ENCODE results near the gene PCDHB6. TPM values are rescaled to one million over a fixed set of nuclear protein-coding genes. Genes with fewer than 3 reads are reported as not detected.

PCDHB6 gene
- total RNA-seq (2022; extraction: Qiagen RNA extraction; ENCODE audit: low read depth), result 0.85 to 1.2 TPM (median 0.92 TPM) in 5 replicates

GRCh38 chr5:141149812-141150211 is at the start of gene PCDHB6:
Gene PCDHB6 (plus strand): TSS chr5:141150057. CDS start chr5:141150258, 201 bp downstream.

GRCh38 chr5:141100243-141100805 is 49.5 kb upstream of the PCDHB6 start, which contains the start of gene PCDHB3:
Gene PCDHB3 (plus strand): TSS chr5:141100473. CDS start chr5:141100650, 177 bp downstream.

GRCh38 chr5:141121563-141121962 is 28.3 kb upstream of the PCDHB6 start, which contains the start of gene PCDHB4:
Gene PCDHB4 (plus strand): TSS chr5:141121818. CDS start chr5:141121999, 181 bp downstream.

DNA sequence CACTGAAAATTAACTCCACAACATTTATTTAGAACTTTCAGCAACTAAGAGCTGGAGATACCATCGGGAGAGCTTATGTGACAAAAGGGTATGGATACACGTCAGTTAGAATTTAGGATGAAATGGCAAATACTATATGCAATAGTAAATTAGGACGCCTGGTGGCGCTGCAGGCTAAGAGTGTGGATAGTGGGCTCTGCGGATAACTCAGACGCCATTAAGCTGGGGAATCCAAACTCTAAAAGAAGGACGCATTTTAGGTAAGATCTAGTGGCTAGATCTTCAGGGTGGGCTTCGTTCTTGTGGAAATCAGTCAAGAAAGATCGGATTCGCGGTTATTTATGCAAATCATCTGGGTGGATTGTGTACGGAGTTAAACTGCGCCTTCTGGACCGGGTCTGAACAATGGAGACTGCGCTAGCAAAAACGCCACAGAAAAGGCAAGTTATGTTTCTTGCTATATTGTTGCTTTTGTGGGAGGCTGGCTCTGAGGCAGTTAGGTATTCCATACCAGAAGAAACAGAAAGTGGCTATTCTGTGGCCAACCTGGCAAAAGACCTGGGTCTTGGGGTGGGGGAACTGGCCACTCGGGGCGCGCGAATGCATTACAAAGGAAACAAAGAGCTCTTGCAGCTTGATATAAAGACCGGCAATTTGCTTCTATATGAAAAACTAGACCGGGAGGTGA is 14.7 kb upstream of the PCDHB6 start, which contains the start of gene PCDHB5:
PCDHB5 (plus strand) TSS at position 177 of the 688 bp plus-strand sequence; CDS start at position 406, 229 bp downstream.

DNA sequence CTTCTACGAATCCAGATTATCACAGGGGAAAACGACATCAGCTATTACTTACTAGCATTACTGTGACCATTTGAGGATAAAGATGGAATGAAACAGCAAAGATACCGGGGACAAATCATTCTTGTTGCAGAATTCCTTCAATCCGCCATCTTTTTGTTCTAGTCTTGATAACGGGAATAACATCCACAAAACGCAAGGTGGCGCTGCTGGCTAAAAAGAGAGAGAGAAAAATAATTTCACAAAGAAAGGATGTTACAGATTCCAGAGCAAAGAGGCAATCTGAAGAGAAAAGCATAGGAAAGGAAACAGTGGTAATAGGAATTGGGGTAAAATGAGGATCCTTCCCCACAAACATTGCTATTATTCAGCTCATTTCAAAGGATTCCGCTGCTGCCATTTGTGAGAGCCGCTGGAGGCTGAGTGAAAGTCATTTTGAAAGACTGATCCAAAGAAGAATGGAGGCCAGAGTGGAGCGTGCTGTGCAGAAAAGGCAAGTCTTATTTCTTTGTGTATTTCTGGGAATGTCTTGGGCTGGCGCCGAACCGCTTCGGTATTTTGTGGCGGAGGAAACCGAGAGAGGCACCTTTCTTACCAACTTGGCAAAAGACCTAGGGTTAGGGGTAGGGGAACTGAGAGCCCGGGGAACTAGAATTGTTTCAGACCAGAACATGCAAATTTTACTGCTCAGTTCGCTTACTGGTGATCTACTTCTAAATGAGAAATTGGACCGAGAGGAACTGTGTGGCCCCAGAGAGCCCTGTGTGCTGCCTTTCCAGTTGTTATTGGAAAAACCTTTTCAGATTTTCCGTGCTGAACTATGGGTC is 22.7 kb downstream of the PCDHB6 start, which contains the start of gene PCDHB7:
PCDHB7 (plus strand) TSS at position 264 of the 824 bp plus-strand sequence; CDS start at position 456, 192 bp downstream.

GRCh38 chr5:141177577-141178191 is 27.8 kb downstream of the PCDHB6 start, which contains the start of gene PCDHB8:
Gene PCDHB8 (plus strand): TSS chr5:141177790. CDS start chr5:141178035, 245 bp downstream.

GRCh38 chr5:141182248-141182647 is 32.4 kb downstream of the PCDHB6 start, which contains the start of gene PCDHB16:
Gene PCDHB16 (plus strand): TSS chr5:141182387. CDS start chr5:141182560, 173 bp downstream.

GRCh38 chr5:141186897-141187512 is 37.1 kb downstream of the PCDHB6 start, which contains the start of gene PCDHB9:
Gene PCDHB9 (plus strand): TSS chr5:141187161. CDS start chr5:141187319, 158 bp downstream.

GRCh38 chr5:141192110-141192725 is 42.4 kb downstream of the PCDHB6 start, which contains the start of gene PCDHB10:
Gene PCDHB10 (plus strand): TSS chr5:141192353. CDS start chr5:141192553, 200 bp downstream.

GRCh38 chr5:141199359-141200235 is 49.7 kb downstream of the PCDHB6 start, which contains the start of gene PCDHB11:
Gene PCDHB11 (plus strand): TSS chr5:141199627. CDS start chr5:141199775, 148 bp downstream.

Other genes with a start within 250 kb of the PCDHB6 start
- 1.1 to 1.9 TPM (median 1.3 TPM) in 5 replicates for gene PCDHAC1, start 223.8 kb upstream of the PCDHB6 start, total RNA-seq (2022; extraction: Qiagen RNA extraction; ENCODE audit: low read depth)
- gene PCDHAC2, start 183.6 kb upstream of the PCDHB6 start, total RNA-seq (2022; extraction: Qiagen RNA extraction; ENCODE audit: low read depth), result 2.4 to 6.1 TPM (median 2.8 TPM) in 5 replicates
- gene PCDHB1, start 98.7 kb upstream of the PCDHB6 start, total RNA-seq (2022; extraction: Qiagen RNA extraction; ENCODE audit: low read depth), result not detected in 5 replicates
- 2.3 to 4.1 TPM (median 3.6 TPM) in 5 replicates for gene PCDHB2, start 55.4 kb upstream of the PCDHB6 start, total RNA-seq (2022; extraction: Qiagen RNA extraction; ENCODE audit: low read depth)
- gene PCDHB3, start 49.6 kb upstream of the PCDHB6 start, total RNA-seq (2022; extraction: Qiagen RNA extraction; ENCODE audit: low read depth), result 0.03 to 0.06 TPM in 2 of 5 replicates, not detected in the others
- 0.03 to 0.08 TPM (median 0.05 TPM) in 5 replicates for gene PCDHB4, start 28.2 kb upstream of the PCDHB6 start, total RNA-seq (2022; extraction: Qiagen RNA extraction; ENCODE audit: low read depth)
- gene PCDHB5, start 14.9 kb upstream of the PCDHB6 start, total RNA-seq (2022; extraction: Qiagen RNA extraction; ENCODE audit: low read depth), result 1.5 to 1.8 TPM (median 1.6 TPM) in 5 replicates
- not detected in 5 replicates for gene PCDHB7, start 22.6 kb downstream of the PCDHB6 start, total RNA-seq (2022; extraction: Qiagen RNA extraction; ENCODE audit: low read depth)
- 0.25 to 0.43 TPM (median 0.34 TPM) in 5 replicates for gene PCDHB8, start 27.7 kb downstream of the PCDHB6 start, total RNA-seq (2022; extraction: Qiagen RNA extraction; ENCODE audit: low read depth)
- gene PCDHB16, start 32.3 kb downstream of the PCDHB6 start, total RNA-seq (2022; extraction: Qiagen RNA extraction; ENCODE audit: low read depth), result 0.04 to 0.30 TPM (median 0.07 TPM) in 5 replicates
- gene PCDHB9, start 37.1 kb downstream of the PCDHB6 start, total RNA-seq (2022; extraction: Qiagen RNA extraction; ENCODE audit: low read depth), result 0.03 to 0.06 TPM in 2 of 5 replicates, not detected in the others
- gene PCDHB10, start 42.3 kb downstream of the PCDHB6 start, total RNA-seq (2022; extraction: Qiagen RNA extraction; ENCODE audit: low read depth), result 0.06 TPM in 2 of 5 replicates, not detected in the others
- 0.06 to 0.14 TPM (median 0.07 TPM) in 4 of 5 replicates, not detected in the other for gene PCDHB11, start 49.6 kb downstream of the PCDHB6 start, total RNA-seq (2022; extraction: Qiagen RNA extraction; ENCODE audit: low read depth)
- gene PCDHB12, start 58.7 kb downstream of the PCDHB6 start, total RNA-seq (2022; extraction: Qiagen RNA extraction; ENCODE audit: low read depth), result 0.05 to 0.09 TPM in 2 of 5 replicates, not detected in the others
- gene PCDHB13, start 63.9 kb downstream of the PCDHB6 start, total RNA-seq (2022; extraction: Qiagen RNA extraction; ENCODE audit: low read depth), result 0.06 to 0.12 TPM (median 0.09 TPM) in 5 replicates
- 0.07 to 0.21 TPM (median 0.09 TPM) in 5 replicates for gene PCDHB14, start 73.3 kb downstream of the PCDHB6 start, total RNA-seq (2022; extraction: Qiagen RNA extraction; ENCODE audit: low read depth)
- gene PCDHB15, start 95.3 kb downstream of the PCDHB6 start, total RNA-seq (2022; extraction: Qiagen RNA extraction; ENCODE audit: low read depth), result 0.06 to 0.10 TPM (median 0.08 TPM) in 3 of 5 replicates, not detected in the others
- not detected in 5 replicates for gene SLC25A2, start 154.0 kb downstream of the PCDHB6 start, total RNA-seq (2022; extraction: Qiagen RNA extraction; ENCODE audit: low read depth)
- gene TAF7, start 170.7 kb downstream of the PCDHB6 start, total RNA-seq (2022; extraction: Qiagen RNA extraction; ENCODE audit: low read depth), result 53.0 to 78.7 TPM (median 74.4 TPM) in 5 replicates
- 0.31 to 0.42 TPM (median 0.35 TPM) in 5 replicates for gene PCDHGA1, start 180.5 kb downstream of the PCDHB6 start, total RNA-seq (2022; extraction: Qiagen RNA extraction; ENCODE audit: low read depth)
- 0.38 to 0.87 TPM (median 0.47 TPM) in 5 replicates for gene PCDHGA2, start 188.7 kb downstream of the PCDHB6 start, total RNA-seq (2022; extraction: Qiagen RNA extraction; ENCODE audit: low read depth)
- 0.03 TPM in 1 of 5 replicates, not detected in the others for gene PCDHGA3, start 193.8 kb downstream of the PCDHB6 start, total RNA-seq (2022; extraction: Qiagen RNA extraction; ENCODE audit: low read depth)
- gene PCDHGB1, start 200.0 kb downstream of the PCDHB6 start, total RNA-seq (2022; extraction: Qiagen RNA extraction; ENCODE audit: low read depth), result 1.2 to 2.3 TPM (median 1.9 TPM) in 5 replicates
- 0.06 to 0.19 TPM (median 0.09 TPM) in 5 replicates for gene PCDHGA4, start 205.0 kb downstream of the PCDHB6 start, total RNA-seq (2022; extraction: Qiagen RNA extraction; ENCODE audit: low read depth)
- 0.08 TPM in 2 of 5 replicates, not detected in the others for gene PCDHGB2, start 209.9 kb downstream of the PCDHB6 start, total RNA-seq (2022; extraction: Qiagen RNA extraction; ENCODE audit: low read depth)
- gene PCDHGA5, start 214.1 kb downstream of the PCDHB6 start, total RNA-seq (2022; extraction: Qiagen RNA extraction; ENCODE audit: low read depth), result 0.07 to 0.30 TPM (median 0.13 TPM) in 5 replicates
- 0.17 to 0.30 TPM (median 0.23 TPM) in 5 replicates for gene PCDHGB3, start 220.2 kb downstream of the PCDHB6 start, total RNA-seq (2022; extraction: Qiagen RNA extraction; ENCODE audit: low read depth)
- 0.14 to 0.27 TPM (median 0.23 TPM) in 5 replicates for gene PCDHGA6, start 223.8 kb downstream of the PCDHB6 start, total RNA-seq (2022; extraction: Qiagen RNA extraction; ENCODE audit: low read depth)
- 0.67 to 1.1 TPM (median 0.88 TPM) in 5 replicates for gene PCDHGA7, start 232.7 kb downstream of the PCDHB6 start, total RNA-seq (2022; extraction: Qiagen RNA extraction; ENCODE audit: low read depth)
- 0.56 to 1.1 TPM (median 0.93 TPM) in 5 replicates for gene PCDHGB4, start 237.6 kb downstream of the PCDHB6 start, total RNA-seq (2022; extraction: Qiagen RNA extraction; ENCODE audit: low read depth)
- gene PCDHGA8, start 242.6 kb downstream of the PCDHB6 start, total RNA-seq (2022; extraction: Qiagen RNA extraction; ENCODE audit: low read depth), result 0.03 TPM in 1 of 5 replicates, not detected in the others
- 2.0 to 3.0 TPM (median 2.5 TPM) in 5 replicates for gene PCDHGB5, start 247.9 kb downstream of the PCDHB6 start, total RNA-seq (2022; extraction: Qiagen RNA extraction; ENCODE audit: low read depth)